Endothelial cell of umbilical vein (primary cell): ENCODE data around the gene SMURF1. TPM values are rescaled to one million over a fixed set of nuclear protein-coding genes. Genes with fewer than 3 reads are reported as not detected.

Experiments
- BruUV-seq: library from RNA; stranded (reverse); fragments of 400-500 nt; replicated peaks from 2 replicates; lab custom pipeline; 2021; lab: Mats Ljungman, UMichigan
- CTCF ChIA-PET: fragments of 300-600, 350-600 bp; sonication (Branson Sonifier 250); formaldehyde crosslinking; loops from one replicate; lab custom pipeline; 2021; ENCODE audit warnings: antibody characterized with exemption, inconsistent platforms; lab: Charles Lee
- POLR2A ChIA-PET: fragments of 300-600, 350-600 bp; sonication (Branson Sonifier 250); formaldehyde crosslinking; loops from one replicate; lab custom pipeline; 2021; ENCODE audit warnings: antibody characterized with exemption, inconsistent platforms; lab: Charles Lee
- DNase-seq: peaks from one replicate; pipeline ENCODE4 v3.0.0-alpha.2; 2011; ENCODE audit warnings: low read depth, low spot score
- FAIRE-seq: peaks from 2 replicates; lab custom pipeline; 2011; peaks lifted over from hg19 to GRCh38; lab: Jason Lieb, UNC
- H2AFZ ChIP-seq: 2 replicates; pipeline ENCODE4 v1.6.0; 2012; ENCODE audit warnings: low read depth, low read length, control low read depth, inconsistent platforms
- H3K27ac ChIP-seq: 2 replicates; pipeline ENCODE4 v1.5.1; 2011; ENCODE audit warnings: low read depth, mild to moderate bottlenecking, control low read depth, low read length, moderate library complexity; ENCODE audit not compliant: insufficient read depth
- H3K27me3 ChIP-seq, 2 experiments: 2 replicates each; pipeline versions ENCODE4 v1.6.0 to v1.6.1; 2011; ENCODE audit warnings: low read length in 2 of 2, mixed read lengths in 1 of 2; ENCODE audit not compliant: control insufficient read depth in 2 of 2, insufficient read depth in 2 of 2
- H3K36me3 ChIP-seq, 2 experiments: 2 replicates in 1 of 2; 3 replicates in 1 of 2; pipeline ENCODE4 v1.5.1; 2011; ENCODE audit warnings: low read length in 2 of 2, mild to moderate bottlenecking in 1 of 2, moderate library complexity in 1 of 2; ENCODE audit not compliant: control insufficient read depth in 2 of 2, insufficient read depth in 2 of 2; ENCODE audit errors: extremely low read depth in 1 of 2
- H3K4me1 ChIP-seq: 3 replicates; pipeline ENCODE4 v1.5.1; 2011; ENCODE audit warnings: mild to moderate bottlenecking, low read length; ENCODE audit not compliant: control insufficient read depth, insufficient read depth; ENCODE audit errors: extremely low read depth
- H3K4me2 ChIP-seq: 2 replicates; pipeline ENCODE4 v1.6.1; 2011; ENCODE audit warnings: low read length, control low read depth, mixed read lengths; ENCODE audit not compliant: insufficient read depth
- H3K4me3 ChIP-seq, 3 experiments: fragments of 200-600 bp in 1 of 3; sonication (generic), shearing (Covaris generic) in 1 of 3; replicated peaks in 1 of 3; 2 replicates each; pipeline ENCODE4 v1.5.1; 2011 to 2016; ENCODE audit warnings: control low read depth in 3 of 3, low read length in 3 of 3, mild to moderate bottlenecking in 2 of 3, inconsistent platforms in 1 of 3, low read depth in 1 of 3, moderate library complexity in 1 of 3; ENCODE audit not compliant: insufficient read depth in 1 of 3
- H3K79me2 ChIP-seq: 2 replicates; pipeline ENCODE4 v1.6.0; 2012; ENCODE audit warnings: low read length, inconsistent platforms; ENCODE audit not compliant: control insufficient read depth, insufficient read depth
- H3K9ac ChIP-seq: replicated peaks from 2 replicates; pipeline ENCODE3; 2011; ENCODE audit warnings: low read length, control low read depth; ENCODE audit not compliant: insufficient read depth; ENCODE audit errors: extremely low read depth
- H3K9me1 ChIP-seq: replicated peaks from 3 replicates; pipeline ENCODE4 v1.6.0; 2011; ENCODE audit warnings: mild to moderate bottlenecking, low read length; ENCODE audit not compliant: control insufficient read depth, insufficient read depth; ENCODE audit errors: extremely low read depth
- H3K9me3 ChIP-seq: replicated peaks from 2 replicates; pipeline ENCODE4 v1.5.1; 2012; ENCODE audit warnings: low read length, inconsistent platforms; ENCODE audit not compliant: control insufficient read depth, insufficient read depth
- H4K20me1 ChIP-seq: replicated peaks from 2 replicates; pipeline ENCODE3; 2011; ENCODE audit warnings: mild to moderate bottlenecking, low read length; ENCODE audit not compliant: control insufficient read depth, insufficient read depth; ENCODE audit errors: extremely low read depth
- CTCF ChIP-seq, 2 donors: IDR thresholded peaks; 1 replicate in 1 of 2; 2 replicates in 1 of 2; pipeline ENCODE4 v1.5.1; 2011; ENCODE audit warnings: low read length in 2 of 2, mild to moderate bottlenecking in 2 of 2, moderate library complexity in 2 of 2, control low read depth in 1 of 2, inconsistent platforms in 1 of 2, low read depth in 1 of 2; ENCODE audit not compliant: insufficient read depth in 1 of 2; ENCODE audit errors: extremely low read depth in 1 of 2
- EZH2 ChIP-seq: IDR thresholded peaks from 2 replicates; pipeline ENCODE4 v1.6.1; 2012; ENCODE audit warnings: borderline replicate concordance, low read depth, mild to moderate bottlenecking, moderate library complexity, low read length, inconsistent platforms; ENCODE audit not compliant: severe bottlenecking
- FOS ChIP-seq: IDR thresholded peaks from 2 replicates; pipeline ENCODE4 v1.6.1; 2011; ENCODE audit warnings: mild to moderate bottlenecking, low read length, moderate library complexity, borderline replicate concordance; ENCODE audit not compliant: insufficient read depth
- GATA2 ChIP-seq: IDR thresholded peaks from 2 replicates; pipeline ENCODE4 v1.7.0; 2011; ENCODE audit warnings: low read depth, mild to moderate bottlenecking, moderate library complexity, mixed read lengths, low read length; ENCODE audit not compliant: insufficient read length, insufficient read depth
- JUN ChIP-seq: IDR thresholded peaks from 2 replicates; pipeline ENCODE4 v1.6.1; 2011; ENCODE audit warnings: borderline replicate concordance, low read depth; ENCODE audit not compliant: insufficient read length, insufficient read depth
- MAX ChIP-seq: IDR thresholded peaks from 2 replicates; pipeline ENCODE4 v1.6.1; 2011; ENCODE audit not compliant: insufficient read depth, insufficient read length
- MYC ChIP-seq: IDR thresholded peaks from one replicate; pipeline ENCODE4 v1.6.1; 2011; ENCODE audit warnings: mild to moderate bottlenecking, low read depth, low read length
- POLR2A ChIP-seq: IDR thresholded peaks from 2 replicates; pipeline ENCODE4 v1.6.1; 2012; ENCODE audit warnings: low read depth, mild to moderate bottlenecking, control low read depth, low read length
- POLR2AphosphoS5 ChIP-seq: IDR thresholded peaks from 2 replicates; pipeline ENCODE4 v1.6.1; 2012; ENCODE audit warnings: low read depth, mild to moderate bottlenecking, control low read depth, low read length, moderate library complexity; ENCODE audit not compliant: insufficient read depth
- dilution Hi-C: fragments of 300-500 bp; cut with MboI; formaldehyde crosslinking; loops from one replicate; pipeline ENCODE4 v1.15.0; 2019; ENCODE audit warnings: low sequenced_read_pairs; ENCODE audit not compliant: extremely low pct_ligation_motif_present
- intact Hi-C: fragments of 100-400 bp; cut with micrococcal nuclease; formaldehyde crosslinking; loops from one replicate; pipeline ENCODE4 v1.10.0; 2022
- polyA plus RNA-seq, 4 experiments: library from polyadenylated mRNA; depleted of rRNA in 3 of 4; stranded (reverse) in 3 of 4; unstranded in 1 of 4; fragments of >200 nt; gene quantifications; 2 replicates each; pipeline versions ENCODE4 v1.2.1 to v1.2.3, GENCODE V29; 2011 to 2012; ENCODE audit warnings: missing spikeins in 1 of 4
- total RNA-seq: library from RNA; stranded (reverse); gene quantifications from 2 replicates; pipeline ENCODE4 v1.2.3, GENCODE V29; 2021

The SMURF1 gene
- total and polyA plus RNA-seq, 2 donors (not counting 3 experiments of a cell fraction or from before 2014, with no cell fraction given) = 11.5 to 22.8 TPM

GRCh38 chr7:98991141-98991540 is 152.8 kb downstream of the SMURF1 start:
- H3K36me3 ChIP-seq = peaks cover 20 to 62% of the 10 kb centered on the region in 2 experiments
- POLR2A ChIA-PET = no interaction called here

More at GRCh38 chr7:98991141-98991540, 152.8 kb downstream of the SMURF1 start:
- no peak overlapping the region for H3K27ac ChIP-seq
- dilution Hi-C loops = no loop called here
- no peaks in the 10 kb centered on the region for H3K9me1 ChIP-seq
- H3K4me2 ChIP-seq = no peak overlapping the region
- no peak for DNase-seq
- no peaks in the 10 kb centered on the region for H3K79me2 ChIP-seq
- H3K27me3 ChIP-seq = no peaks in the 10 kb centered on the region
- intact Hi-C loops = no loop called here
- no peak overlapping the region for H2AFZ ChIP-seq
- no peak overlapping the region for H3K9ac ChIP-seq
- no peaks in the 10 kb centered on the region for H3K9me3 ChIP-seq
- CTCF ChIA-PET = interaction anchor here (1.1 kb wide), 1 partner anchor 49 kb away, joined by 4 read pairs; no protein-coding TSS in a partner anchor
- no peaks in the 10 kb centered on the region for H4K20me1 ChIP-seq
- BruUV-seq = no TSS peak
- FAIRE-seq = no peak
- H3K4me1 ChIP-seq = no peaks in the 10 kb centered on the region
- TF ChIP-seq POLR2A (no peak), POLR2AphosphoS5 (no peak), MYC (no peak), EZH2 (no peak), GATA2 (no peak), FOS (no peak), MAX (no peak), JUN (no peak), CTCF (IDR thresholded peaks at IDR 0.05; ENCODE audit: extremely low read depth in 1 of 2, insufficient read depth in 1 of 2, low read depth in 1 of 2, low read length in 2 of 2) (no peak)
- H3K4me3 ChIP-seq = no peak overlapping the region
